NOMO-1 (cell line): ENCODE results near the gene ADAMTS2.
"Not testable (repeated sequence)": the region's sequence is repeated elsewhere in the genome, so short reads cannot be mapped to it uniquely, and the experiment has no call there.

Experiments used
- DNase-seq, 2 experiments: peaks; one replicate each; lab custom pipeline; 2025; ENCODE audit not compliant: unreplicated experiment in 2 of 2; lab: John Stamatoyannopoulos, UW

ADAMTS2 gene

GRCh38 chr5:179284751-179285631 lies 60.3 kb downstream of the ADAMTS2 start:
- DNase-seq, result no peak

GRCh38 chr5:179283908-179284307 lies 61.4 kb downstream of the ADAMTS2 start:
- not testable (repeated sequence) for DNase-seq

GRCh38 chr5:179281694-179282093 lies 63.6 kb downstream of the ADAMTS2 start:
- no peak for DNase-seq

- no peak for DNase-seq
These were observed 65.2 kb downstream of the ADAMTS2 start for GRCh38 chr5:179280095-179280490.

- no peak for DNase-seq
These were observed 65.7 kb downstream of the ADAMTS2 start for GRCh38 chr5:179279347-179280094.

GRCh38 chr5:179278546-179278945 lies 66.7 kb downstream of the ADAMTS2 start:
- no peak for DNase-seq

GRCh38 chr5:179278119-179278518 lies 67.1 kb downstream of the ADAMTS2 start:
- DNase-seq, result no peak

- DNase-seq, result no peak
These were observed 68.3 kb downstream of the ADAMTS2 start for GRCh38 chr5:179276838-179277395.

GRCh38 chr5:179275941-179276837 lies 69.1 kb downstream of the ADAMTS2 start:
- DNase-seq, result no peak

- no peak for DNase-seq
These were observed 69.8 kb downstream of the ADAMTS2 start for GRCh38 chr5:179275381-179275878.

- no peak for DNase-seq
These were observed 70.6 kb downstream of the ADAMTS2 start for GRCh38 chr5:179274321-179275315.

GRCh38 chr5:179273441-179274145 lies 71.7 kb downstream of the ADAMTS2 start:
- no peak for DNase-seq

- no peak for DNase-seq
These were observed 72.2 kb downstream of the ADAMTS2 start for GRCh38 chr5:179273073-179273435.

GRCh38 chr5:179272326-179273072 lies 72.8 kb downstream of the ADAMTS2 start:
- DNase-seq, result no peak

GRCh38 chr5:179271821-179272325 lies 73.4 kb downstream of the ADAMTS2 start:
- DNase-seq, result no peak

GRCh38 chr5:179271428-179271734 lies 73.9 kb downstream of the ADAMTS2 start:
- DNase-seq, result no peak

- no peak for DNase-seq
These were observed 74.5 kb downstream of the ADAMTS2 start for GRCh38 chr5:179270581-179271427.
